Measurements from ENCODE around the gene PRICKLE4.

Gene PRICKLE4

DNA sequence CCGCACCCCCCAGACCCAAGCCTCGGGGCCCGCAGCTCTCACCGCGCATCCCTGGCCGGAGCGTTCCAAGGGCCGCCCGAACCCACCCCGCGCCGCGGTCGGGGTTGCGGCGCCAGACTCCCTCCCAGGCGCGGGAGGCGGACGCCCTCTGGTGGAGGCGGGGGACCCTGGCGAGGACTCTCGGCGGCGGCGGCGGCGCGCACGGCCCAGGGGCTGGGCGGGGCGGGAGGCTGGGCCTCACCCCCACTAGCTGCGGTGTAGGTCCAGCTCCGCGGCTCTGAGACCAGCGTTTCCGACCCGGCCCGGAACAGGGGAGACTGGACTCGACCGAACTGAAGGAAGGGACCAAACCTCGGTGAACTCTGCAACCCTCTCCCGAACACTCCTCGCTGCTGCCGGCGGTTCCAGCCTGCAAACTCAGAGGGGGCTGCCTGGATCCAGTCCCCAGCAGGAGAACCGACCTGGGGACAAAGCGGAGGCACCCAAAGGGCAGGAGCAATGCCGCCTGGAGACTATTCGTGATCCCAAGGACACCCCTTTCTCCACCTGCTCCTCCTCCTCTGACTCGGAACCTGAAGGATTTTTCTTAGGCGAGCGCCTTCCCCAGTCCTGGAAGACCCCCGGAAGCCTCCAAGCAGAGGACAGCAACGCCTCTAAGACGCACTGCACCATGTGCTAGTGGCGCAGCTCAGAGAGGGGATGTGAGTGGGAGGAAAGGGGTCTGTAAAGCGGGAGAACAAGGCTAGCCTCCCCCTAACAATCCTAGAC lies 6.1 kb downstream of the PRICKLE4 start:
- TF ChIP-seq, protein P1, sequence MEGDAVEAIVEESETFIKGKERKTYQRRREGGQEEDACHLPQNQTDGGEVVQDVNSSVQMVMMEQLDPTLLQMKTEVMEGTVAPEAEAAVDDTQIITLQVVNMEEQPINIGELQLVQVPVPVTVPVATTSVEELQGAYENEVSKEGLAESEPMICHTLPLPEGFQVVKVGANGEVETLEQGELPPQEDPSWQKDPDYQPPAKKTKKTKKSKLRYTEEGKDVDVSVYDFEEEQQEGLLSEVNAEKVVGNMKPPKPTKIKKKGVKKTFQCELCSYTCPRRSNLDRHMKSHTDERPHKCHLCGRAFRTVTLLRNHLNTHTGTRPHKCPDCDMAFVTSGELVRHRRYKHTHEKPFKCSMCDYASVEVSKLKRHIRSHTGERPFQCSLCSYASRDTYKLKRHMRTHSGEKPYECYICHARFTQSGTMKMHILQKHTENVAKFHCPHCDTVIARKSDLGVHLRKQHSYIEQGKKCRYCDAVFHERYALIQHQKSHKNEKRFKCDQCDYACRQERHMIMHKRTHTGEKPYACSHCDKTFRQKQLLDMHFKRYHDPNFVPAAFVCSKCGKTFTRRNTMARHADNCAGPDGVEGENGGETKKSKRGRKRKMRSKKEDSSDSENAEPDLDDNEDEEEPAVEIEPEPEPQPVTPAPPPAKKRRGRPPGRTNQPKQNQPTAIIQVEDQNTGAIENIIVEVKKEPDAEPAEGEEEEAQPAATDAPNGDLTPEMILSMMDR (IDR thresholded peaks at IDR 0.05; ENCODE audit: low read depth, low read length, missing control alignments) = peak; percentile 65
- no peak for DNase-seq (ENCODE audit: extremely low read depth, low read depth)
- peak overlapping the region; percentile 67 for H3K4me3 ChIP-seq (replicated peaks; ENCODE audit: low read depth, low read length)

DNA sequence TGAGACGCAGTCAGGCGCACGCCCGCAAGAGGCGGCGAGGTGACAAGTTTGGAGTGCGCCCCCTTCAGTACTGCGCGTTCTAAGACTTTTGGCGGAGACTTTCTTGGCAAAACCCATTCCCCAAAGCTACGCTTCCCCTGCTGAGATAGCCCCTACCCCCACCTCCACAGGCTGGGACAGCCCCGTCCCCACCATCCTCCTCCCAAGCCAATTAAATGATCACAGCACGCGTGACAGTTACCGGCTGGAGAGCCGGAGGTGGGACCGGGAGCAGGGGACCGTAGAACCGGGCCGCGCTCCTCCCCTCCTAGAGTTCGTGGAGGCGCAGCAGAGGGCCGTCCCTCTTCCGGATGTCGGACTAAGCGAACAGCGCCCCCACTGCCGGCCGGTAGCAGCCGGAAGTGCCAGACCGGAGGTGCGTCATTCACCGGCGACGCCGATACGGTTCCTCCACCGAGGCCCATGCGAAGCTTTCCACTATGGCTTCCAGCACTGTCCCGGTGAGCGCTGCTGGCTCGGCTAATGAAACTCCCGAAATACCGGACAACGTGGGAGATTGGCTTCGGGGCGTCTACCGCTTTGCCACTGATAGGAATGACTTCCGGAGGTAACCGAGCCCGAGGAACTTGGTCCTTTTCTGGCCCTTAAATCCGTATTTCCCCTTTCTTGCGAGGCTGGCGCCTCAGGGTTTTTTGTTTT lies 6.8 kb downstream of the PRICKLE4 start, which contains the start of gene TOMM6:
TOMM6 (plus strand) TSS at position 476 of the 699 bp plus-strand sequence; CDS start at position 480, 4 bp downstream.
- TF ChIP-seq, protein P1 (IDR thresholded peaks at IDR 0.05; ENCODE audit: low read depth, low read length, missing control alignments) = peak; percentile 78
- peak within 1 kb of the TSS; percentile 67 for H3K4me3 ChIP-seq (replicated peaks; ENCODE audit: low read depth, low read length)
- peak; percentile 75 for DNase-seq (ENCODE audit: extremely low read depth, low read depth)

DNA sequence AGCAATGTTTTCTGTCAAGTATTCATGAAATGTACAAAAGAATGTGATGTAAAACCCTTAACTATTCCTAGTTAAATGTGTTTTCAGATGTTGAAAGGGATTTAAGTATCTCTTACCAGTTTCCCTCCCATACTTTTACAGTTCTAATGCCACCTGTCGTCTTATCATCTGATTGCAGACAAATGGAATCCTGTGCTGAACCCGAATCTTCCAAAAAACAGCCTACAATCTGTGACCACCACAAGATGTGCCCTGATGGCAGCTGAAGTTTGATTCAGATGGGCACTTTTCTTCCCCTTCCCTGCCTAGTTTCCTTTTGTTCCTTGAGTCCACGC lies 8.8 kb downstream of the PRICKLE4 start:
- DNase-seq (ENCODE audit: extremely low read depth, low read depth) = no peak
- no peak overlapping the region; the same call in 1 of the 2 replicates for H3K4me3 ChIP-seq (replicated peaks; ENCODE audit: low read depth, low read length)
- TF ChIP-seq, protein P1 (IDR thresholded peaks at IDR 0.05; ENCODE audit: low read depth, low read length, missing control alignments) = no peak

DNA sequence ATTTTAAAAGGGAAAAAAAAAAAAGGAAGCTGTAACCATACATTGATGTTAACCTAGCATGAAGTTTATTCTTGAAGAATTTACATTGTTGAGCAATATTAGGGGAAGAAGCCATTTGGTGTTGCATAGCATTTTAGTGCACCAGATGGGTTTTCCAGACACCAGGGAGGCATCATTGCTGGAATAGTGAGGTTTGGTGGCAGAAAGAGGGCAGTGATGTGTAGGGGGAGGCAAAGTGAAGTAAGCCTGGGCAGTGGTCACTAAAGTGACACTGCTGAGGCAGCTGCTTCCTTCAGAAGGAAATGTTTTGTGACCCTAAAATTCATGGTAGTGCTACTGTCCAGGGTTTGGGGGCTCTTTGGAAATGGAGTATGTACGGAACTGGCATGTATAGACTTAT lies 9.5 kb downstream of the PRICKLE4 start:
- TF ChIP-seq, protein P1 (IDR thresholded peaks at IDR 0.05; ENCODE audit: low read depth, low read length, missing control alignments) = no peak
- no peak for DNase-seq (ENCODE audit: extremely low read depth, low read depth)
- H3K4me3 ChIP-seq (replicated peaks; ENCODE audit: low read depth, low read length) = no peak overlapping the region

DNA sequence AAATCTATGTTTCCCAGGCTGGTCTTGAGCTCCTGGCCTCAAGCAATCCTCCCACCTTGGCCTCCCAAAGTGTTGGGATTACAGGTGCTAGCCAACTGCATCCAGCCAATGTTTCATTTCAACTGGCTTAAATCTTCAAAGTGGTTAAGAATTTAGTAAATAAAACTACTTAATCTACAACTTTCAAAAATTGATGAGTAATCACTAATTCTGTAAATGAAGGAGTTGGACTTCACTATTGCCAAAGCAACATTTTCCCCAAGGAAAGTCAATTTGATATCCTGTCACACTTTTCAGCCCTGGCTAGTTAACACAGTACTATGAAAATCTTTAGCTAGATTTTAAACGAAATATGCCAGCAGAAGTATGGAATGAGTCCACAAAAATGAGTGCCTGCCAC lies 10.7 kb downstream of the PRICKLE4 start:
- no peak for DNase-seq (ENCODE audit: extremely low read depth, low read depth)
- H3K4me3 ChIP-seq (replicated peaks; ENCODE audit: low read depth, low read length) = no peak overlapping the region
- TF ChIP-seq, protein P1 (IDR thresholded peaks at IDR 0.05; ENCODE audit: low read depth, low read length, missing control alignments) = no peak

DNA sequence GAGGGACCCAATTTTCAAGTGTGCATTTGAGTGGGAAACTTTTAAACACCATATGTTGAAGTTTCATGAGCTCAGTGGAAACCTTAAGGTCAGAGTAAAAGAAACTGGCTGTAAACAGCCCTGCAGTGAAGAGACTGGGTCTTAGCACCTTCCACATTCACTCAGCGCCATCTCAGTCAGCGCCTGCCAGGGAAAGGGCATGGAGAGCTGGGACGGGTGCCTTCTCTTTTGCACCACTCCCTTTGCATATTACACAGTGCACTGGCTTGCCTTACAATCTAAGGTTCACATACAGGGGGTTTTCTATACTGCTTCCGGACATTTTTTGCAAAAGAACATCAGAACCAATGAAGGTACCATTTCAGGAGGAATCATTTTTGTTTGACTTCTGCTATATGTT lies 11.4 kb downstream of the PRICKLE4 start:
- TF ChIP-seq, protein P1 (IDR thresholded peaks at IDR 0.05; ENCODE audit: low read depth, low read length, missing control alignments) = no peak
- no peak for DNase-seq (ENCODE audit: extremely low read depth, low read depth)
- no peak overlapping the region for H3K4me3 ChIP-seq (replicated peaks; ENCODE audit: low read depth, low read length)

Data from HFF-Myc (cell line).